ENCODE measurements around the gene MSMO1. TPM values are rescaled to one million over a fixed set of nuclear protein-coding genes. Genes with fewer than 3 reads are reported as not detected.

The MSMO1 gene
- total RNA-seq, 1 donor from 2014 or later = 62.0 TPM

DNA sequence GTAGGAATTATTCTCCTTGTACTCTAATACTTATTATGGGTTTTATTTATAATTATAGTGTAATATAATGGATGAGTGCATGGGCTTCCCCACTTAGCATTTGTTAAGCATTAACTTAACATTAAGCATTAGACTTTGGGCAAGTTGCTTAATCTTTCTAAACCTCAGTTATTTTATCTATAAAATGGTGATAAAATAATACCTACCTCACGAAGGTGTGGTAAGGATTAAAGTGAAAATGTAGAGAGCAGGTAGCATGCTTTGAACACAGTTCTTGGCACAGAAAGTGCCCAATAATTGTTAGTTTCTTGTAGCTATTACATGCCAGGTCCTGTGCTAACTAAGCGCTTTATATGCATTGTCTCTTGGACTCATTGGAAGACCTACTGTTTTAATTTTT is 2.6 kb downstream of the MSMO1 start:
- H3K27ac Mint-ChIP-seq = no peak overlapping the region
- H3K9me3 Mint-ChIP-seq = peaks cover 8% of the 10 kb centered on the region
- peaks cover 31% of the 10 kb centered on the region for H3K36me3 Mint-ChIP-seq
- TF ChIP-seq, protein P1, sequence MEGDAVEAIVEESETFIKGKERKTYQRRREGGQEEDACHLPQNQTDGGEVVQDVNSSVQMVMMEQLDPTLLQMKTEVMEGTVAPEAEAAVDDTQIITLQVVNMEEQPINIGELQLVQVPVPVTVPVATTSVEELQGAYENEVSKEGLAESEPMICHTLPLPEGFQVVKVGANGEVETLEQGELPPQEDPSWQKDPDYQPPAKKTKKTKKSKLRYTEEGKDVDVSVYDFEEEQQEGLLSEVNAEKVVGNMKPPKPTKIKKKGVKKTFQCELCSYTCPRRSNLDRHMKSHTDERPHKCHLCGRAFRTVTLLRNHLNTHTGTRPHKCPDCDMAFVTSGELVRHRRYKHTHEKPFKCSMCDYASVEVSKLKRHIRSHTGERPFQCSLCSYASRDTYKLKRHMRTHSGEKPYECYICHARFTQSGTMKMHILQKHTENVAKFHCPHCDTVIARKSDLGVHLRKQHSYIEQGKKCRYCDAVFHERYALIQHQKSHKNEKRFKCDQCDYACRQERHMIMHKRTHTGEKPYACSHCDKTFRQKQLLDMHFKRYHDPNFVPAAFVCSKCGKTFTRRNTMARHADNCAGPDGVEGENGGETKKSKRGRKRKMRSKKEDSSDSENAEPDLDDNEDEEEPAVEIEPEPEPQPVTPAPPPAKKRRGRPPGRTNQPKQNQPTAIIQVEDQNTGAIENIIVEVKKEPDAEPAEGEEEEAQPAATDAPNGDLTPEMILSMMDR (conservative IDR thresholded peaks at IDR 0.05) = no peak
- no peak for DNase-seq (ENCODE audit: extremely low spot score, unreplicated experiment)
- H3K27me3 Mint-ChIP-seq = no peaks in the 10 kb centered on the region
- H3K4me1 Mint-ChIP-seq (ENCODE audit: unreplicated experiment) = peaks cover 40% of the 10 kb centered on the region
- H3K4me3 Mint-ChIP-seq = peak overlapping the region; percentile 82

DNA sequence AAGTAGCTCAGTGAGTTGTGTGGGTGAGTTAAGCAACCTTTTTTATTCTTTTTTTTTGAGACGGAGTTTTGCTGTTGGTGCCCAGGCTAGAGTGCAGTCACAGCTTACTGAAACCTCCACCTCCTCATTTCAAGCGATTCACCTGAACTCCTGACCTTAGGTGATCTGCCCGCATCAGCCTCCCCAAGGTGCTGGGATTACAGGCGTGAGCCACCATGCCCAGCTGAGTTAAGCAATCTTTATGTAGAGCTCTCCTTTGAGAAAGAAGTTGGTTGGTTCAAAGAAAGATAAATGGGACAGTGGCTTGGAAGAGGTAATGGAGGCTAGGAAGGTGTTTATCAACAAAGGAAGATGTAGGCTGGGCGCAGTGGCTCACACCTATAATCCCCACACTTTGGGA is 3.2 kb downstream of the MSMO1 start:
- no peak overlapping the region for H3K27ac Mint-ChIP-seq

DNA sequence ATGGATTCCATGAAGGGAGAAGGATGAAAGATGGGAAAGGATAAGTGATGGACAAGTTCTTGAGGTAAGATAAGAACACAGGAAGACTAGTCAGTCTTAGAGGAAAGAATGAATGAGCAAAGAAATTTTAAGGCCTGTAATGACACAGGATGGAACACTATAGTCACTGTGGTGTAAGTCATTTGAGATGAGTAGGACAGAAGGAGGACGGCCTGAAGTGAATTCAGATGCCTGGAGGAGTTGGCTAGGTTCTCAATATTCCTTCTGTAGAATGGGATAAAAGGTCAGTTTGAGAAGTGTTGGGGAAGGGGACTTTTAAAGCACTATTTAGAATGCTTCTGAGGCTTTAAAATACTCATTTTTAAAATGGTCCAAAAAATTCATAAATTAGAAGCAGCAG is 3.9 kb downstream of the MSMO1 start:
- Mint-ChIP-seq H3K27ac (no peak overlapping the region), H3K27me3 (no peaks in the 10 kb centered on the region), H3K4me3 (peak overlapping the region; percentile 82), H3K36me3 (peaks cover 36% of the 10 kb centered on the region), H3K4me1 (ENCODE audit: unreplicated experiment) (peaks cover 36% of the 10 kb centered on the region), H3K9me3 (no peaks in the 10 kb centered on the region)
- TF ChIP-seq, protein P1 (conservative IDR thresholded peaks at IDR 0.05) = no peak
- DNase-seq (ENCODE audit: extremely low spot score, unreplicated experiment) = no peak

More for the DNA sequence above, 3.2 kb downstream of the MSMO1 start:
- TF ChIP-seq, protein P1 (conservative IDR thresholded peaks at IDR 0.05) = no peak
- Mint-ChIP-seq H3K4me1 (ENCODE audit: unreplicated experiment) (peaks cover 43% of the 10 kb centered on the region), H3K36me3 (peaks cover 36% of the 10 kb centered on the region), H3K27me3 (no peaks in the 10 kb centered on the region), H3K4me3 (peak overlapping the region; percentile 82), H3K9me3 (peaks cover 2% of the 10 kb centered on the region)
- DNase-seq (ENCODE audit: extremely low spot score, unreplicated experiment) = no peak

DNA sequence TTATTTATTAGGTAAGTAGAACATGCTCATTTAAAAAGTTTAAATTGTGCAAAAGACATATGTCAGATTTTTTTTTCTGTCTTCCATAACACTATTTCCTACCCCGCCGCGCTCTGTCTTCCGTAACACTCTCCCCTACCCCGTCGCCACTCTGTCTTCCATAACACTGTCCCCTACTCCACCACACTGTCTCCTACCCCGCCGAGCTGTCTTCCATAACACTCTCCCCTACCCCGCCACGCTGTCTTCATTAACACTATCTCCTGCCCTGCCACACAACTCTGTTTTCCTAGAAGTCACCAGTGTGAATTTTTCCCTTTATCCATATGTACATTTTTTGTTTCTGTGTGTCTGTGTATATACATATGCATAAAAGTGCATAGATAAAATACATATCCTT is 4.4 kb downstream of the MSMO1 start:
- H3K4me1 Mint-ChIP-seq (ENCODE audit: unreplicated experiment) = peaks cover 34% of the 10 kb centered on the region
- no peak for DNase-seq (ENCODE audit: extremely low spot score, unreplicated experiment)
- H3K4me3 Mint-ChIP-seq = peak overlapping the region; percentile 82
- TF ChIP-seq, protein P1 (conservative IDR thresholded peaks at IDR 0.05) = no peak
- H3K36me3 Mint-ChIP-seq = peaks cover 36% of the 10 kb centered on the region
- no peaks in the 10 kb centered on the region for H3K9me3 Mint-ChIP-seq
- H3K27ac Mint-ChIP-seq = peak overlapping the region; percentile 65
- H3K27me3 Mint-ChIP-seq = no peaks in the 10 kb centered on the region

DNA sequence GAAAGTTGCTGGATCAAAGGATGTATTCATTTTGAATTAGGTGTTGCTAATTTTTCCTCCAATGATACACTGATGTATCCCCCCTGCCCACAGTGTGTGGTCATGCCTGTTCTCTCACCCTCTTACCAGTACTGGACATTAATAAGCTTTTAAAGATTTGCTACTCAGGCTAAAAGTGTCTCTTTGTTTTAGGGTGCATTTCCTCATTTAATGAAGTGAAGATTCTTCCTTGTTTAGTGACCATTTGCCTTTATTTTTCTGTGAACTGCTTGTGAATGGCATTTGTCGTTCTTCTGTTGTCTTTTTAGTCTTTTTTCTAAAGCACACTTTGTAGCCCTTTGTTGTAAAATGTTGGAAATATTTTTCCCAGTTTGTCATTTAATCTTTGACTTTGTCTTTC is 5.0 kb downstream of the MSMO1 start:
- peaks cover 40% of the 10 kb centered on the region for H3K36me3 Mint-ChIP-seq
- H3K27me3 Mint-ChIP-seq = no peaks in the 10 kb centered on the region
- peaks cover 38% of the 10 kb centered on the region for H3K4me1 Mint-ChIP-seq (ENCODE audit: unreplicated experiment)
- peak overlapping the region; percentile 65 for H3K27ac Mint-ChIP-seq
- TF ChIP-seq, protein P1 (conservative IDR thresholded peaks at IDR 0.05) = no peak
- H3K9me3 Mint-ChIP-seq = no peaks in the 10 kb centered on the region
- peak overlapping the region; percentile 82 for H3K4me3 Mint-ChIP-seq
- no peak for DNase-seq (ENCODE audit: extremely low spot score, unreplicated experiment)

DNA sequence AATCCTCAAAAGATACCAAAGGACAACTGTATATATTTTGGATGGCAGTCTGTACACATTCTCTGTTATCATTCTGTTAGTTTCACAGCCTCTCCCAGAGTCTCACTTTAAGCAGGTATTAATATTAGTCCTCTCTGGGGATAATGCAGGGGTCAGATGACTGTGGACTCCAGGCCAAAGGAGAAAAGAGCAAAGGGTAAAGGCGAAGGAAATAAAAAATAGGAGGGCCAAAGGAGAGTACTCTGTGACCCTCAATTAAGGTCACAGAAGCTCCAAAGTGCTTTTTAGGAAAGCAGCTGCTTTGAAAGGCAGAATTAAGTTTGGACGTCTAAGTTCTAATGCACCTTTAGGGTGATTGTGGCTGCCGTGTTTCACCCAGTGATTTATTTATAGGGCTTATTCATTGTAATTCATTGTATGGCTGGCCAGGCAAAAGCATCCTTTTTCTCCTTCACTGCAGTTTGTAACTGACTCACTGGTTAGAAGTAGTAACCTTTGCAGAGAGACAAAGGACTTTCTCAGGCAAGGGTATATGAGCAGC is 7.8 kb downstream of the MSMO1 start:
- H3K4me3 Mint-ChIP-seq = no peak overlapping the region

More for the DNA sequence above, 7.8 kb downstream of the MSMO1 start:
- Mint-ChIP-seq H3K9me3 (no peaks in the 10 kb centered on the region), H3K36me3 (peaks cover 42% of the 10 kb centered on the region), H3K27me3 (no peaks in the 10 kb centered on the region), H3K4me1 (ENCODE audit: unreplicated experiment) (peaks cover 39% of the 10 kb centered on the region), H3K27ac (no peak overlapping the region)
- no peak for DNase-seq (ENCODE audit: extremely low spot score, unreplicated experiment)
- TF ChIP-seq, protein P1 (conservative IDR thresholded peaks at IDR 0.05) = no peak

All from type B pancreatic cell (in vitro differentiated cells).